GM12865 (cell line): ENCODE data around the gene ISYNA1.

Experiments
- DNase-seq: peaks from one replicate; pipeline ENCODE4 v3.0.0; 2010; ENCODE audit warnings: low read depth
- H3K4me3 ChIP-seq: 2 replicates; pipeline ENCODE4 v1.5.1; 2011; ENCODE audit warnings: mild to moderate bottlenecking, low read depth, low read length, control low read depth
- CTCF ChIP-seq: IDR thresholded peaks from 2 replicates; pipeline ENCODE4 v1.5.1; 2011; ENCODE audit warnings: low read length, control low read depth, low read depth, inconsistent platforms; ENCODE audit not compliant: insufficient read depth; ENCODE audit errors: missing control alignments

The ISYNA1 gene

GRCh38 chr19:18435178-18435841, 2.6 kb downstream of the ISYNA1 start:
- no peak for DNase-seq
- no peak overlapping the region for H3K4me3 ChIP-seq
- TF ChIP-seq CTCF: no peak

GRCh38 chr19:18434411-18435175, 3.3 kb downstream of the ISYNA1 start:
- H3K4me3 ChIP-seq: peak overlapping the region; percentile 59; the same call in 1 of the 2 replicates
- no peak for TF ChIP-seq CTCF
- no peak for DNase-seq

GRCh38 chr19:18433735-18434398, 4.1 kb downstream of the ISYNA1 start:
- H3K4me3 ChIP-seq: peak overlapping the region; percentile 59
- DNase-seq: no peak

GRCh38 chr19:18433015-18433691, 4.8 kb downstream of the ISYNA1 start:
- no peak for TF ChIP-seq CTCF
- peak overlapping the region; percentile 88 for H3K4me3 ChIP-seq
- DNase-seq: peak; percentile 86

More at GRCh38 chr19:18433735-18434398, 4.1 kb downstream of the ISYNA1 start:
- TF ChIP-seq CTCF: no peak

GRCh38 chr19:18432275-18433014, 5.5 kb downstream of the ISYNA1 start:
- H3K4me3 ChIP-seq: peak overlapping the region; percentile 88

More at GRCh38 chr19:18432275-18433014, 5.5 kb downstream of the ISYNA1 start:
- DNase-seq: no peak
- no peak for TF ChIP-seq CTCF
